GM23248 (cell line): Measurements from ENCODE around the gene C4A.

Experiments
- EZH2 ChIP-seq: fragments of 200-600 bp; sonication (generic); IDR thresholded peaks from 2 replicates; pipeline ENCODE4 v1.6.1; 2018; ENCODE audit warnings: antibody characterized with exemption, mild to moderate bottlenecking; ENCODE audit not compliant: insufficient read depth, poor library complexity, severe bottlenecking
- EZH2phosphoT487 ChIP-seq: fragments of 200-600 bp; sonication (generic); IDR thresholded peaks from 2 replicates; pipeline ENCODE4 v1.6.1; 2018; ENCODE audit warnings: antibody characterized with exemption, moderate library complexity, mild to moderate bottlenecking, low read depth; ENCODE audit not compliant: insufficient read depth

- TF ChIP-seq EZH2 (no peak), EZH2phosphoT487 (no peak)
These were observed 33.6 kb upstream of the C4A start for GRCh38 chr6:31948306-31948705.
